ENCODE measurements around the gene MTCL1.
A peak's percentile ranks its signal among the peaks of the same experiment; 100 is the strongest.

The MTCL1 gene

DNA sequence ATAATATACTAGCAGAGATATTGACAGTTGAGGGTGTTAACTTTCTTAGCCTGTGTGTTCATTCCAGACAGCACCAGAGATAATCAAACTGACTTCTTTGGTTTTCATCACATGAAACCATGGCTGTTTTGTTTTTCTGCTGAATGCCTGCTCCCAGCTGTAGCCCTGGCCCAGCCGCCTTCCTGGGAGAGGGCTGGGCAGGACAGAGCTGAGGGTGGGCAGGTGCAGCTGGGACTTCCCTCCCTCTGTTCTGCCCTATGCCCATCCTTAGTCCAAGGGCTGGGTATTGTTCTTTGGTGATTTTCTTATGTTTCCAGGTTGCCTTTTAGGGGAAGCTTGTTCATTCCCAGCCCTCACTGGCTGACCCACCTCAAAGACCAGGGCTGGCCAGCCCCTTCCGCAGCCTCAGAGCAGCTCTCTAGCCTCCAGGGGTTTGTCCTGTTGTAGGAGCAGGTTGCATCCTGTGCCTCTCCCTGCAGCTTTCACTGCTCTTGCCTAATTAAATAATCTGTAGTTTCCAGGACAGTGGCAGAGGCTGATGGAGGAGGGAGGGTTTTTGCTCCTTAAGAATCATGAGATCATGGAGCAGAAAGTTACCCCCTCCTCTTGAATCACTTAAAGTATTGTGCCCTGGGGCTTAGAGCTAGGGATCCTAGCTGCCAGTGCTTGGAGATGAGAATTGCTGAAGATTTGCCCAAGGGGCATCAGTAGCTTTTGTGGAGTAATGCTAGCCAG, 61.4 kb downstream of the MTCL1 start:
- no peak for DNase-seq

- no peak for DNase-seq
These were observed 62.0 kb downstream of the MTCL1 start for GRCh38 chr18:8767340-8767739.

DNA sequence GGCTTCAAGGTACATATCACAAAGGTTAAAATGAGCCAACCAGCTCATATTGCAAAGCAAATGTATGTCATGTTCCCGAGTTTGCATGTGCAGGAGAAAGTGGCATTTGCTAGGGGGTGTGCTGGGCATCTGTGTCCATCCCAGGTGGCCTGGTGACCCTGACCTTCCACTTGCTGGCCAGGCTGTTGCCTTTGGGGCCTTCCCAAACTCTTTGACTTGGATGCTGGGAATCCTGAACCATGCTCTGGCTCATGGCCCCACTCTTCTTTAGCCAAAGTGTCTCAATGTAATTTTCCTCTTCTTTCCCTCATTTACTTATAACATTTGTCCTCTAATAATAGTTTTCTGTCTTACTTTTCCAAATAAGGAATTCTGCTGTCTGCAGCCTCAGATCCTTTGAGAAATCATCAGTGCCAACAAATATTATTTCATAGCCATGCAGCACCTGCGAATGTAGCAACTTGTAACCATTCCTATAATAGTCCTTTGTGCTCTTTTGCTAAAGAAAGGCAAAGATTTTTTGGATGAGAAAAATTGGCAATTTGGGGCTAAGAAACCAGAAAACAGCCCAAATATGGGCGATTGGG, 64.2 kb downstream of the MTCL1 start:
- DNase-seq: no peak

GRCh38 chr18:8770657-8771056, 65.3 kb downstream of the MTCL1 start:
- no peak for DNase-seq

GRCh38 chr18:8771930-8772329, 66.6 kb downstream of the MTCL1 start:
- peak in 9 of 51 donors; percentile 10 to 53 (median 14) for DNase-seq

DNA sequence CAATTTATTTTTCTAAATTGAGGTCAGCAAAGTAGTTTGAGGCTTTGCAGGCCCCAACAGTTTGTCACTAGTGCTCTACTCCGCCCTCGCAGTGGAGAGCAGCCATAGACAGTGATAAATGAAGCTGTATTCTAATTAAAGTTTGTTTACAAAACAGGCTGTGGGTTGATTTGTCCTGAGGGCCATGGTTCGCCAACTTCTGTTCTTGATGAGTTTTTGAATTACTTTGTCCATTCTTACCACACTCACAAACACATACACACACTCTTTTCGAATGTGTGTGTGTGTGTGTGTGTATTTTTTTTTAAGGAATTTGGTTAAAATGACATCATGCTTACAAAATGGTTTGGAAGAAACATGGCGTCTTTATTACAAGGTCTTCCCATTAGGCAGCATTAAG, 68.6 kb downstream of the MTCL1 start:
- DNase-seq: no peak

- no peak for DNase-seq
These were observed 70.9 kb downstream of the MTCL1 start for GRCh38 chr18:8776013-8776943.

- no peak for DNase-seq
These were observed 72.5 kb downstream of the MTCL1 start for GRCh38 chr18:8777846-8778245.

DNA sequence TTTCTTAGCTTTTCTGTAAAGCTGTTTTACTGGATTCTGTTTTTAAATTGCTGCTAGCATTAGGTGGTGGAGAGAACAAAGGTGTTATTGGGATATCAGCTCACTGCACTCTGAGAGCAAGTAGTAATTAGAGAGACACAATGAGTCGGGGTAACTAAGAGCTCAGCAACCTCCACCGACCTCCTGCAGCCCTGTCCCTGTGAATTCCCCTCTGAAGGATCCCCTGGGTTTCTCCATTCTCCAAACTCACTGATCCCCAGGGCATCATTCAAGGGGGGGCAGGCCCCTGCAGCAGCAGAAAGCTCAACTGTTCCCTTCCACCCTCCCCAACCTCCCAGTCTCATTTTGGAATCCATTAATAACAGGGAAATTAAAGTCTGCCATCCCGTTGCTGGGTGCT, 73.0 kb downstream of the MTCL1 start:
- no peak for DNase-seq

- DNase-seq: no peak
These were observed 73.5 kb downstream of the MTCL1 start for GRCh38 chr18:8778824-8779223.

GRCh38 chr18:8779251-8779650, 73.9 kb downstream of the MTCL1 start:
- no peak for DNase-seq

DNA sequence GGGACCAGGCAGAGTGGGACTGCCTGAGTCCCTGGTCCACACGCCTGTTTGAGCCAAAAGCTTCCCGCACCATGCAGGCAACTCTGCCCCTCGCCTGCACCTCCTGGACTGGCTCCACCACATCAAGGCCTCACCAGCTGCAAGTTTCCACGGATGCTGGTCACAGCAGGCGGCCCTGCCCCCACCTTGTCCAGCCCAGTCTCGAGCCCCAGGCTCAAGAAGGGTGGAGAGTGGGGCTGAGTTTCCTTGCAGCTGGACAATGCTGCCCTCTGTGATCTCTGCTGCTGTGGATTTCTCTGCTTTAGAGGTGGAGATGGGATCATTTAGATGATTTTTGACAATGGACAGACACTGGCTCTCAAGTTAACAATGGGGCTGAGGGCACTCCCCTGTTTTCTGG, 74.9 kb downstream of the MTCL1 start:
- no peak for DNase-seq

DNA sequence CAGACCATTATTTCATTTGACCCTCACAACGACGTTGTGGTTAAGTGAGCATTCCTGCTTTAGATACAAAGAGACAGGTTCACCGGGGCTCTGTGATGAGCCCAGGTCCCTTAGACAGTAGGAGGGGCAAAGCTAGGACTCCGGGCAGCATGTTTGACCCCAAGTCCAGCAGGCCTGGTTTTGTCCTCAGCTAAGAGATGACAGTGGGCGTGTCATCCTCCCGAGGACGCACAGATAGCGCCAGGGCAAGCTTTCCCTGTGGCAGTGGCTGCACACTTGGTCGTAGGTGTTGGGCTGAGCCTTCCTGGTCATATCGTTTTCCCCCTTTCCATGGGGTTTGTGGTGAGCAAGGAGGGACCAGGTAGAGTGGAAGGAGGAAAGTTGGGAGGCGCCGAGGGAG, 76.3 kb downstream of the MTCL1 start:
- no peak for DNase-seq

DNA sequence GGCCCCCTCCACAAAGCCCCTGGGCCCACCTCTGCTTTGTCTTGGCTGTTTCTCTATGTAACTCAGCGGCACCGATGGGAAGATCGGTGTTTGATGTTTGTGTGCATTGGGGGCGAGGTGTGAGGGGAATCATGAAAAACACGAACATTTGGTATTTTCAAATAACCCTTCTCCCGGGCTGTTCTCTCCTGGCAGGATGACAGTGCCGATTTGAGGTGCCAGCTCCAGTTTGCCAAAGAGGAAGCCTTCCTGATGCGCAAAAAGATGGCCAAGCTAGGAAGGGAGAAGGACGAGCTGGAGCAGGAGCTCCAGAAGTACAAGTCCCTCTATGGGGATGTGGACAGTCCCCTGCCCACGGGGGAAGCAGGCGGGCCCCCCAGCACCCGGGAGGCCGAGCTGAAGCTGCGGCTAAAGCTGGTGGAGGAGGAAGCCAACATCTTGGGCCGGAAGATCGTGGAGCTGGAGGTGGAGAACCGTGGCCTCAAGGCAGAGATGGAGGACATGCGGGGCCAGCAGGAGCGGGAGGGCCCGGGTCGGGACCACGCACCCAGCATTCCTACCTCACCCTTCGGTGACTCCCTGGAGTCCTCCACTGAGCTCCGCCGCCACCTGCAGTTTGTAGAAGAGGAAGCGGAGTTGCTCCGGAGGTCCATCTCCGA, 78.1 kb downstream of the MTCL1 start:
- DNase-seq: no peak

DNA sequence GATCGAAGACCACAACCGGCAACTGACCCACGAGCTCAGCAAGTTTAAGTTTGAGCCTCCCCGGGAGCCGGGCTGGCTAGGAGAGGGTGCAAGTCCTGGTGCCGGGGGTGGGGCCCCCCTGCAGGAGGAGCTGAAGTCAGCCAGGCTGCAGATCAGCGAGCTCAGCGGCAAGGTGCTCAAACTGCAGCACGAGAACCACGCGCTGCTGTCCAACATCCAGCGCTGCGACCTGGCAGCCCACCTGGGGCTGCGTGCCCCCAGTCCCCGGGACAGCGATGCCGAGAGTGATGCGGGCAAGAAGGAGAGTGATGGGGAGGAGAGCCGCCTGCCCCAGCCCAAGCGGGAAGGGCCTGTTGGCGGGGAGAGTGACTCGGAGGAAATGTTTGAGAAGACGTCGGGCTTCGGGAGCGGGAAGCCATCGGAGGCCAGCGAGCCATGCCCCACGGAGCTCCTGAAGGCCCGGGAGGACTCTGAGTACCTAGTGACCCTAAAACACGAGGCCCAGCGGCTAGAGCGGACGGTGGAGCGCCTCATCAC, 78.7 kb downstream of the MTCL1 start:
- DNase-seq: no peak

DNA sequence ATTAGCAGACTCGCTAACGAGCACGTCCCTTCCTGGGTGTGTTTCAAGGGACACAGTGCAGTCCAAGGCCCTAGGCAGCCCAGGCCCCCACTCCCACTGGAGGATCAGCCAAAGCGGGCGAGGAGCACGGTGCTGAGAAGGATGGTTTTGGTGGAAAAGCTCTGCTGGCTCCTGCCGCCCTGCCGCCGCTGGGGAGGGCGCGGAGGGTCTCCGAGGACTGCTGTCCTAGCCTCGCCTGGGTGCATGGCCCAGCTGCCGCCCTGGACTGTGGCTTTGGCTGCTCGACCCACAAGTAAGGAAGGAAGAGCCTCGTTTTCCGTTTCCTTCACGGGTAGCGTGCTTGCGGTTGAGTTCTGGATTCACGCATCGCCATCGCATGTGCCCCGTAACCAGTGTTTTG, 79.9 kb downstream of the MTCL1 start:
- no peak for DNase-seq

GRCh38 chr18:8785855-8786482, 80.6 kb downstream of the MTCL1 start:
- no peak for DNase-seq

DNA sequence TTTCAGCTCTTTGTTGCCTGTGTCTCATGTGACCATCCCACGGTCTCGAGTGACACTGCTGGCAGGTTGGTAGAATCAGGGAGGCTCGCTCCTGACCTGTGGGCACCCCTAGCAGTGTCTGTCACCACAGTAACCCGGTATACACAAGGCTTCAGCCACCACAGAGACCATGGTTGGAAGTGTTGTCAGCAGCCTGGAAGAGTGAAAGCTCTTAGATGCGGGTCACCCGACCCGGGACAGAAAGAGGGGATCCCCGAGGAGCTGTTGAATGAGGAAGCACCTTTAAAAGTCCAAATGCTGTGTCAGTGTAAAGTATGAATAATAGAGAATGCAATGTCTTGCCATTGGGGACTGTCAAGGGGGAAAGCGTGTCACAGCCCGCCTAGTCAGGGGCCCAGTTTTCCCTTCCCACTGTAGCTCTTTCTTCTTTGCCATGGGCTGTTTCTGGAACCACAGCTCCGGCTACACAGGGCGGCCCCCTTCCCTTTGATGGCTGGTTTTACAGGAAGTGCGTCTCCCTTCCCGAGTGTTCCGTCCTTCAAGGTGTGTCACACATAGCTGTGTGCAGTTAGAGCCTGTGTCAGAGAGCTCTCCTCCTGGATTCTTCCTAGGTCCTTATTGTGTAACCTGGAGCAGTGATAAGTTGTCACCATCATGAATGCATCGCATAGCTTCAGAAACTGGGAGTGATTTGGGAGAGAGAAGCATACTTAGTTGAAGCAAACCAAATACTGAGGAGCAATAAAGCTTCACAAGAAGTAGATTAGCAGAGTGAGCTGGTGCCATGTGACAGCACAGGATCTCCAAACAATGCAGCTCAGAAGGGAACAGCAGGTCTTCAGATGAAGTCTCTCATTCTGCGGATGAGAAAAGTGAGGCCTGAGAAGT, 81.4 kb downstream of the MTCL1 start:
- DNase-seq: peak in 1 of 51 donors; percentile 16

DNA sequence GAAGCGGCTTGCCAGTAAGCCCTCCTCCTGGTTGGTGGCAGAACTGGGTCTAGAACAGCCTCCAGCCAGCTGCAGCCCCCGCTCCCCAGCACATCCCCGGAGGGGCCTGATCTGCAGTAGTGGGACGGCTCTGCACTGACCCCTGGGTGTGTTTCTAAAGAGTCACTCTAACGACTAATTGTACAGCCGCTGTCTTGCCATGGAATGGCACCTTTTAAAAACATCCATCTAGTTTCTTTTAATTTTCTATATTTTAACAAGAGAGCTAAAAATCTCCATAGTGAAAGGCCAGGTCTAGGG, 82.0 kb downstream of the MTCL1 start:
- DNase-seq: no peak

DNA sequence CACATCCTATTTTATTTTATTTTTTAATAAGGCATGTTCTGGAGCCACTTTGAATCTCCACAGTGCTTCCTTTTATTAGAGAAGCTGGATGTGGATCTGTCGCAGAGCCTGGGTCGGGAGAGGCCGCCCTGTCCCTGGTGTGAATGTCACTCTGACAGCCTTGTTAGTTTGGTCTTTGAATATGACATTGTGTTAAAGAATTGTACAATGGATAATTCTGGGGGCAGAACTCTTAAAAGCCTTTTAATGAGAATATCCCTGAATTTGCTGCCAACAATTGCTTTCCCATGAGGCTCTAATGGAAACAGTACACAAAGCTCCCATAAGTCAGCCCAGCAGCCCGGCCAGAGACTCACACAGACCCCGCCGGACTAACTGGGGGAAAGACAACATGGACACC, 82.4 kb downstream of the MTCL1 start:
- DNase-seq: peak in 7 of 51 donors; percentile 10 to 41 (median 32)
